K562 (cell line): Measurements from ENCODE around the gene RRP7A. TPM values are rescaled to one million over a fixed set of nuclear protein-coding genes. Genes with fewer than 3 reads are reported as not detected.

Source experiments
- ARID1B ChIP-seq: fragments of 450-650 bp; IDR thresholded peaks from 2 replicates; pipeline ENCODE4 v1.6.1; 2016; ENCODE audit warnings: antibody characterized with exemption, mild to moderate bottlenecking, inconsistent platforms
- ARID2 ChIP-seq: fragments of 450-650 bp; IDR thresholded peaks from 2 replicates; pipeline ENCODE4 v1.6.1; 2017; ENCODE audit warnings: antibody characterized with exemption, mild to moderate bottlenecking
- ELF4 ChIP-seq: fragments of 450-650 bp; formaldehyde crosslinking; IDR thresholded peaks from 2 replicates; pipeline ENCODE4 v1.4.0; 2022; ENCODE audit warnings: missing genetic modification characterization
- EP400 ChIP-seq: fragments of 450-650 bp; IDR thresholded peaks from 2 replicates; pipeline ENCODE4 v1.6.1; 2017; ENCODE audit warnings: antibody characterized with exemption, mild to moderate bottlenecking, moderate library complexity
- FOXK1 ChIP-seq: sonication (generic); formaldehyde crosslinking; IDR thresholded peaks from 2 replicates; pipeline ENCODE4 v1.8.0; 2022; ENCODE audit warnings: missing genetic modification reagents, mild to moderate bottlenecking, borderline replicate concordance
- KDM5B ChIP-seq: fragments of 200-600 bp; sonication (generic); IDR thresholded peaks from 2 replicates; pipeline ENCODE4 v1.6.1; 2012; ENCODE audit warnings: low read depth, mild to moderate bottlenecking, moderate library complexity, low read length, control low read depth, inconsistent platforms; ENCODE audit not compliant: insufficient replicate concordance
- RUNX1 ChIP-seq: sonication (generic); IDR thresholded peaks from 2 replicates; pipeline ENCODE4 v1.6.1; 2016; ENCODE audit warnings: antibody characterized with exemption, low read depth
- SREBF2 ChIP-seq: sonication (generic); formaldehyde crosslinking; IDR thresholded peaks from 2 replicates; pipeline ENCODE4 v1.4.0; 2020; ENCODE audit warnings: mild to moderate bottlenecking, missing genetic modification reagents
- TCF7L2 ChIP-seq: fragments of 150-350 bp; IDR thresholded peaks from 2 replicates; pipeline ENCODE4 v1.6.1; 2016; ENCODE audit warnings: low read depth, mild to moderate bottlenecking, low read length, moderate library complexity
- ZNF282 ChIP-seq: sonication (generic); formaldehyde crosslinking; IDR thresholded peaks from 2 replicates; pipeline ENCODE4 v1.8.1; 2023; ENCODE audit warnings: missing genetic modification reagents
- polyA plus RNA-seq, 8 experiments: library from polyadenylated mRNA; depleted of rRNA in 4 of 8; stranded (reverse) in 5 of 8; unstranded in 3 of 8; fragments of >200 nt; fragmentation: Nextera tagmentation in 2 of 8; fragmentation: Illumina TruSeq in 1 of 8; extraction: Ambion mirVana in 2 of 8; extraction: Trizol in 1 of 8; gene quantifications; 2 replicates each; pipeline versions ENCODE4 v1.2.1 to v1.2.3, GENCODE V29; 2011 to 2014; ENCODE audit warnings: inconsistent platforms in 1 of 8, missing spikeins in 1 of 8
- total RNA-seq, 7 experiments: library from RNA; depleted of rRNA in 6 of 7; stranded (reverse); fragments of >200 nt in 6 of 7; fragmentation: Illumina TruSeq in 2 of 7; extraction: Trizol in 2 of 7; gene quantifications; 2 replicates each; pipeline versions ENCODE4 v1.2.1 to v1.2.3, GENCODE V29; 2011 to 2021; ENCODE audit warnings: low replicate concordance in 1 of 7
- TF ChIP-seq, protein P1 (sequence below): sonication (generic); formaldehyde crosslinking; IDR thresholded peaks from 2 replicates; pipeline ENCODE4 v1.8.0; 2023; ENCODE audit warnings: mild to moderate bottlenecking, missing genetic modification reagents
- TF ChIP-seq, protein P2 (sequence below): fragments of 250-450 bp; sonication (Bioruptor Pico); IDR thresholded peaks from 2 replicates; pipeline ENCODE4 v1.5.0; 2021; ENCODE audit warnings: mild to moderate bottlenecking, borderline replicate concordance
- TF ChIP-seq, protein P3 (sequence below), 2 experiments: IDR thresholded peaks in 1 of 2; conservative IDR thresholded peaks in 1 of 2; 2 replicates each; pipeline ENCODE4 v1.6.1; 2016; ENCODE audit warnings: low read depth in 2 of 2, mild to moderate bottlenecking in 1 of 2, missing compliant biosample characterization in 1 of 2, missing genetic modification characterization in 1 of 2, moderate library complexity in 1 of 2
- TF ChIP-seq, protein P4 (sequence below): fragments of 450-650 bp; conservative IDR thresholded peaks from 2 replicates; pipeline ENCODE4 v1.6.1; 2016; ENCODE audit warnings: missing genetic modification characterization, low read depth, mild to moderate bottlenecking, missing compliant biosample characterization, moderate library complexity

RRP7A gene
- total and polyA plus RNA-seq, 9 of the 15 experiments (the other 6 are each of a cell fraction or from before 2014, with no cell fraction given) = 3.4 to 74.1 (median 40.3) TPM

DNA sequence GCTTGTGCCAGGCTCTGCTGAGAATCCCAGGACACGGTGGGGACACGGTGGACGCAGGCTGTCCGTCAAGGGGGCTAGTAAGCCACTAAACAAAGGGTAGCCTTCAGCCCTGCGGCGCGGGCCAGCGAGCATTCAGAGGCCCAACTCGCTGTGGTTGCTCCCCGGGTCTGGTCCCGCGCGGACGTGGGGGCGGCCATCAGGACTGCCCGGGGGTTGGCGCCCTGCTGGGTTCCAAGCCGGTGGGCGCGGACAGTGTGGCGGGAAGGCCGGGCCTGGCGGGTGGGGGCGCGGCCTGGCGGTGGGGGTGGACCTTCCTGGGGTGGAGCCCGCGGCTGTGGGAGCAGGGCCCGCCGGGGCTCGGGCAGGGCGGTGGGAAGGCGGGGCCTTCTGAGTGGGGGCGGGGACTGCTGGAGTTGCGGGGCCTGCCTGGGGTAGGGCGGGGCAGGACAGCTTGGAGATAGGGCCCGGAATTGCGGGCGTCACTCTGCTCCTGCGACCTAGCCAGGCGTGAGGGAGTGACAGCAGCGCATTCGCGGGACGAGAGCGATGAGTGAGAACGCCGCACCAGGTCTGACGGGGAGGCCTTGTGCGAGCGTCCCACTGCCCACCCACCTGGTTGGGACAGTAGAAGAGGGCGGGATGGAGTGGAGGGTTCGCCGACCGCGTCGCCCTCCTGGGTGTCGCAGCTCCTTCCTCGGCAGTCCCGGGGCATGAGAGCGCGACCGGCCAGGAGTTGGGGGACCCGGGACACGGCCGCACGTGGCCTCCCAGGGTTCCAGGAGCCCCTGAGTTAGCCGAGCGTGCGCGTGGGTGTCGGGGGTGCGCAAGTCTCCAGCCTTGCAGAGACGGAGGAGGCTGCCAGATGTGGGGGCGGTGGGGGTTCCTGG lies 34.1 kb upstream of the RRP7A start, which contains the start of gene SERHL2 (continued):
- TF ChIP-seq, protein P1, sequence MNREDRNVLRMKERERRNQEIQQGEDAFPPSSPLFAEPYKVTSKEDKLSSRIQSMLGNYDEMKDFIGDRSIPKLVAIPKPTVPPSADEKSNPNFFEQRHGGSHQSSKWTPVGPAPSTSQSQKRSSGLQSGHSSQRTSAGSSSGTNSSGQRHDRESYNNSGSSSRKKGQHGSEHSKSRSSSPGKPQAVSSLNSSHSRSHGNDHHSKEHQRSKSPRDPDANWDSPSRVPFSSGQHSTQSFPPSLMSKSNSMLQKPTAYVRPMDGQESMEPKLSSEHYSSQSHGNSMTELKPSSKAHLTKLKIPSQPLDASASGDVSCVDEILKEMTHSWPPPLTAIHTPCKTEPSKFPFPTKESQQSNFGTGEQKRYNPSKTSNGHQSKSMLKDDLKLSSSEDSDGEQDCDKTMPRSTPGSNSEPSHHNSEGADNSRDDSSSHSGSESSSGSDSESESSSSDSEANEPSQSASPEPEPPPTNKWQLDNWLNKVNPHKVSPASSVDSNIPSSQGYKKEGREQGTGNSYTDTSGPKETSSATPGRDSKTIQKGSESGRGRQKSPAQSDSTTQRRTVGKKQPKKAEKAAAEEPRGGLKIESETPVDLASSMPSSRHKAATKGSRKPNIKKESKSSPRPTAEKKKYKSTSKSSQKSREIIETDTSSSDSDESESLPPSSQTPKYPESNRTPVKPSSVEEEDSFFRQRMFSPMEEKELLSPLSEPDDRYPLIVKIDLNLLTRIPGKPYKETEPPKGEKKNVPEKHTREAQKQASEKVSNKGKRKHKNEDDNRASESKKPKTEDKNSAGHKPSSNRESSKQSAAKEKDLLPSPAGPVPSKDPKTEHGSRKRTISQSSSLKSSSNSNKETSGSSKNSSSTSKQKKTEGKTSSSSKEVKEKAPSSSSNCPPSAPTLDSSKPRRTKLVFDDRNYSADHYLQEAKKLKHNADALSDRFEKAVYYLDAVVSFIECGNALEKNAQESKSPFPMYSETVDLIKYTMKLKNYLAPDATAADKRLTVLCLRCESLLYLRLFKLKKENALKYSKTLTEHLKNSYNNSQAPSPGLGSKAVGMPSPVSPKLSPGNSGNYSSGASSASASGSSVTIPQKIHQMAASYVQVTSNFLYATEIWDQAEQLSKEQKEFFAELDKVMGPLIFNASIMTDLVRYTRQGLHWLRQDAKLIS (CRISPR knock-in tag) = 0 out of 2 replicates have a peak, but pooled peaks have one; percentile 40
- TF ChIP-seq FOXK1 (no peak), KDM5B (peak; percentile 73), ELF4 (CRISPR knock-in tag) (no peak), RUNX1 (no peak), ZNF282 (no peak), ARID2 (no peak), TCF7L2 (no peak), ARID1B (0 out of 2 replicates have a peak, but pooled peaks have one; percentile 12), SREBF2 (no peak), EP400 (peak; percentile 44; the same call in 1 of the 2 replicates)
- TF ChIP-seq, protein P2, sequence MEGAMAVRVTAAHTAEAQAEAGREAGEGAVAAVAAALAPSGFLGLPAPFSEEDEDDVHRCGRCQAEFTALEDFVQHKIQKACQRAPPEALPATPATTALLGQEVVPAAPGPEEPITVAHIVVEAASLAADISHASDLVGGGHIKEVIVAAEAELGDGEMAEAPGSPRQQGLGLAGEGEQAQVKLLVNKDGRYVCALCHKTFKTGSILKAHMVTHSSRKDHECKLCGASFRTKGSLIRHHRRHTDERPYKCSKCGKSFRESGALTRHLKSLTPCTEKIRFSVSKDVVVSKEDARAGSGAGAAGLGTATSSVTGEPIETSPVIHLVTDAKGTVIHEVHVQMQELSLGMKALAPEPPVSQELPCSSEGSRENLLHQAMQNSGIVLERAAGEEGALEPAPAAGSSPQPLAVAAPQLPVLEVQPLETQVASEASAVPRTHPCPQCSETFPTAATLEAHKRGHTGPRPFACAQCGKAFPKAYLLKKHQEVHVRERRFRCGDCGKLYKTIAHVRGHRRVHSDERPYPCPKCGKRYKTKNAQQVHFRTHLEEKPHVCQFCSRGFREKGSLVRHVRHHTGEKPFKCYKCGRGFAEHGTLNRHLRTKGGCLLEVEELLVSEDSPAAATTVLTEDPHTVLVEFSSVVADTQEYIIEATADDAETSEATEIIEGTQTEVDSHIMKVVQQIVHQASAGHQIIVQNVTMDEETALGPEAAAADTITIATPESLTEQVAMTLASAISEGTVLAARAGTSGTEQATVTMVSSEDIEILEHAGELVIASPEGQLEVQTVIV (CRISPR knock-in tag) = no peak
- TF ChIP-seq, protein P3, sequence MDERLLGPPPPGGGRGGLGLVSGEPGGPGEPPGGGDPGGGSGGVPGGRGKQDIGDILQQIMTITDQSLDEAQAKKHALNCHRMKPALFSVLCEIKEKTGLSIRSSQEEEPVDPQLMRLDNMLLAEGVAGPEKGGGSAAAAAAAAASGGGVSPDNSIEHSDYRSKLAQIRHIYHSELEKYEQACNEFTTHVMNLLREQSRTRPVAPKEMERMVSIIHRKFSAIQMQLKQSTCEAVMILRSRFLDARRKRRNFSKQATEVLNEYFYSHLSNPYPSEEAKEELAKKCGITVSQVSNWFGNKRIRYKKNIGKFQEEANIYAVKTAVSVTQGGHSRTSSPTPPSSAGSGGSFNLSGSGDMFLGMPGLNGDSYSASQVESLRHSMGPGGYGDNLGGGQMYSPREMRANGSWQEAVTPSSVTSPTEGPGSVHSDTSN (CRISPR knock-in tag; IDR thresholded peaks at IDR 0.05; ENCODE audit: low read depth) = peak; percentile 18; the same call in 1 of the 2 replicates
- TF ChIP-seq, protein P3 (tag; conservative IDR thresholded peaks at IDR 0.05; ENCODE audit: low read depth) = no peak; the same call in 1 of the 2 replicates
- TF ChIP-seq, protein P4, sequence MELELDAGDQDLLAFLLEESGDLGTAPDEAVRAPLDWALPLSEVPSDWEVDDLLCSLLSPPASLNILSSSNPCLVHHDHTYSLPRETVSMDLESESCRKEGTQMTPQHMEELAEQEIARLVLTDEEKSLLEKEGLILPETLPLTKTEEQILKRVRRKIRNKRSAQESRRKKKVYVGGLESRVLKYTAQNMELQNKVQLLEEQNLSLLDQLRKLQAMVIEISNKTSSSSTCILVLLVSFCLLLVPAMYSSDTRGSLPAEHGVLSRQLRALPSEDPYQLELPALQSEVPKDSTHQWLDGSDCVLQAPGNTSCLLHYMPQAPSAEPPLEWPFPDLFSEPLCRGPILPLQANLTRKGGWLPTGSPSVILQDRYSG = no peak
